ENCODE data around the gene SMIM41. TPM values are rescaled to one million over a fixed set of nuclear protein-coding genes. Genes with fewer than 3 reads are reported as not detected.

Gene SMIM41
- total and polyA plus RNA-seq, 4 donors = 0.03 to 0.50 (median 0.24) TPM; not detected in 1

DNA sequence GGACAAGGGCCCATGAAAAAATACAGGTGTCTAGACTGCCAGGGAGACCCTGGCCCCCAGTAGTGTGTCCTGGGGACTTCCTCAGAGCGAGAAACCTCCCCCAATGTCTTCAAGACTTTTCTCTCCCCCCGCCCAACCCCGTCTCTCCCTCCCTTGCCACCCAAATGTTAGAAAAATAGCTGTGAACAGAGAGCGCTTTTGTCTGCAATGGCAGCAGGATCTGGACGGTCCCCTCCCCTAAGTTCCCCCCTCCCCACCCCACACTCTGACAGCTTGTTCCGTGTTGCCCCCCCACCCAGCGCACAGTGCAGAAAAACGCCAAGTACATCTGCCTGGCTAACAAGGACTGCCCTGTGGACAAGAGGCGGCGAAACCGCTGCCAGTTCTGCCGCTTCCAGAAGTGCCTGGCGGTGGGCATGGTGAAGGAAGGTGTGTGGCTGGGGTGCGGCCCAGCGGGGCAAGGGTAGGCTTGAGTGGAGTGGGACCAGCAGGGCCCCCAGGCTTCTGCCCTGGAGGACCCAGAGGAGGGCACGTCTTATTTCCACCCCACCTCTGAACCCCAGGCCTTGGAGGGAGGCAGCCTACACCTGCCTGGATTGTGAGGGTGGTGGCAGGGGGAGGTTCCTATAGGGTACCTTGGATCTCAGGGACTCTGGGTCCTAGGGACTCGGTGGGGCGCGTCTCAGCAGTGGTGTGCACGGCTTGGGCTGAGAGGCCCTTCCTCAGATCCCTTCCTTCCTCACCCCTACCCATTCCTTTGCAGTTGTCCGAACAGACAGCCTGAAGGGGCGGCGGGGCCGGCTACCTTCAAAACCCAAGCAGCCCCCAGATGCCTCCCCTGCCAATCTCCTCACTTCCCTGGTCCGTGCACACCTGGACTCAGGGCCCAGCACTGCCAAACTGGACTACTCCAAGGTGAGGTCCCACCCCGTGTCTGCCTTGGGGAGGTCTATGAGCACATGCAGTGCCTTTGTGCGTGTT, 23.5 kb upstream of the SMIM41 start (continued):
- TF ChIP-seq, protein P1, sequence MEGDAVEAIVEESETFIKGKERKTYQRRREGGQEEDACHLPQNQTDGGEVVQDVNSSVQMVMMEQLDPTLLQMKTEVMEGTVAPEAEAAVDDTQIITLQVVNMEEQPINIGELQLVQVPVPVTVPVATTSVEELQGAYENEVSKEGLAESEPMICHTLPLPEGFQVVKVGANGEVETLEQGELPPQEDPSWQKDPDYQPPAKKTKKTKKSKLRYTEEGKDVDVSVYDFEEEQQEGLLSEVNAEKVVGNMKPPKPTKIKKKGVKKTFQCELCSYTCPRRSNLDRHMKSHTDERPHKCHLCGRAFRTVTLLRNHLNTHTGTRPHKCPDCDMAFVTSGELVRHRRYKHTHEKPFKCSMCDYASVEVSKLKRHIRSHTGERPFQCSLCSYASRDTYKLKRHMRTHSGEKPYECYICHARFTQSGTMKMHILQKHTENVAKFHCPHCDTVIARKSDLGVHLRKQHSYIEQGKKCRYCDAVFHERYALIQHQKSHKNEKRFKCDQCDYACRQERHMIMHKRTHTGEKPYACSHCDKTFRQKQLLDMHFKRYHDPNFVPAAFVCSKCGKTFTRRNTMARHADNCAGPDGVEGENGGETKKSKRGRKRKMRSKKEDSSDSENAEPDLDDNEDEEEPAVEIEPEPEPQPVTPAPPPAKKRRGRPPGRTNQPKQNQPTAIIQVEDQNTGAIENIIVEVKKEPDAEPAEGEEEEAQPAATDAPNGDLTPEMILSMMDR (IDR thresholded peaks at IDR 0.05; ENCODE audit: low read depth, low read length, missing input control) = no peak
- TF ChIP-seq, protein P2, sequence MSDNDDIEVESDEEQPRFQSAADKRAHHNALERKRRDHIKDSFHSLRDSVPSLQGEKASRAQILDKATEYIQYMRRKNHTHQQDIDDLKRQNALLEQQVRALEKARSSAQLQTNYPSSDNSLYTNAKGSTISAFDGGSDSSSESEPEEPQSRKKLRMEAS (IDR thresholded peaks at IDR 0.05) = no peak
- TF ChIP-seq JUND (IDR thresholded peaks at IDR 0.05) (no peak), FOXA2 (IDR thresholded peaks at IDR 0.05) (no peak)

DNA sequence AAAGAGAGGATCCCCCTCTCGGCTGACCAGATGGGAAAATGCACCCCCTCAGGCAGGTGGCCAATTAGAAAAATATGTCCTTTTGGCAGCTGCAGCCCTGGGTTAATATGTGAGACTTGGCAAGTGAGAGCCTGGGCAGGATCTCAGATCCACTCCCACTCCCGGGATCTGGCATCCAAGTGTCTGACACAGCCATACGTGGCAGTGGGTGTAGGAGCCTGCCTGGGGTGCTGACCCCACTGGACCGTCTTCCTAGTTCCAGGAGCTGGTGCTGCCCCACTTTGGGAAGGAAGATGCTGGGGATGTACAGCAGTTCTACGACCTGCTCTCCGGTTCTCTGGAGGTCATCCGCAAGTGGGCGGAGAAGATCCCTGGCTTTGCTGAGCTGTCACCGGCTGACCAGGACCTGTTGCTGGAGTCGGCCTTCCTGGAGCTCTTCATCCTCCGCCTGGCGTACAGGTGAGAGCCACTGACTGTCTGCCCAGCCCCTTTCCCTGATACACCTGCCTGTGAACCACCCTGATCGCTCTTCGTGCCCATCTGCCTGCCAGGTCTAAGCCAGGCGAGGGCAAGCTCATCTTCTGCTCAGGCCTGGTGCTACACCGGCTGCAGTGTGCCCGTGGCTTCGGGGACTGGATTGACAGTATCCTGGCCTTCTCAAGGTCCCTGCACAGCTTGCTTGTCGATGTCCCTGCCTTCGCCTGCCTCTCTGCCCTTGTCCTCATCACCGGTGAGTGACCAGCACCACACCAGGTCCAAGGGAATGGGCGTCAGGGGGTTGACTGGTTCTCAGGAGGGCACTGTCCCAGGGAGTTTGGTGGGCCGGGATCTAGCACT, 22.5 kb upstream of the SMIM41 start:
- H3K9ac ChIP-seq (ENCODE audit: low read depth in 1 of 2, low read length in 2 of 2) = no peak overlapping the region
- no peaks in the 10 kb centered on the region for H3K27me3 ChIP-seq (ENCODE audit: control insufficient read depth in 4 of 4, insufficient read depth in 4 of 4, low read length in 3 of 4)
- no peak overlapping the region for H3K27ac ChIP-seq (ENCODE audit: low read depth in 1 of 2, low read length in 2 of 2)
- no peaks in the 10 kb centered on the region for H3K4me1 ChIP-seq (ENCODE audit: control insufficient read depth in 4 of 4, insufficient read depth in 4 of 4, low read length in 3 of 4)
- H3K9me3 ChIP-seq (ENCODE audit: control insufficient read depth in 4 of 4, low read length in 3 of 4) = no peaks in the 10 kb centered on the region
- TF ChIP-seq JUND (IDR thresholded peaks at IDR 0.05) (no peak), GABPA (IDR thresholded peaks at IDR 0.05 in 1 of 2, conservative IDR thresholded peaks at IDR 0.05 in 1 of 2) (no peak), RAD21 (IDR thresholded peaks at IDR 0.05) (no peak), EGR1 (IDR thresholded peaks at IDR 0.05; ENCODE audit: low read depth in 2 of 2) (no peak), ATF3 (IDR thresholded peaks at IDR 0.05) (no peak)
- TF ChIP-seq, protein P1 (IDR thresholded peaks at IDR 0.05; ENCODE audit: low read depth, low read length, missing input control) = no peak
- TF ChIP-seq, protein P3, sequence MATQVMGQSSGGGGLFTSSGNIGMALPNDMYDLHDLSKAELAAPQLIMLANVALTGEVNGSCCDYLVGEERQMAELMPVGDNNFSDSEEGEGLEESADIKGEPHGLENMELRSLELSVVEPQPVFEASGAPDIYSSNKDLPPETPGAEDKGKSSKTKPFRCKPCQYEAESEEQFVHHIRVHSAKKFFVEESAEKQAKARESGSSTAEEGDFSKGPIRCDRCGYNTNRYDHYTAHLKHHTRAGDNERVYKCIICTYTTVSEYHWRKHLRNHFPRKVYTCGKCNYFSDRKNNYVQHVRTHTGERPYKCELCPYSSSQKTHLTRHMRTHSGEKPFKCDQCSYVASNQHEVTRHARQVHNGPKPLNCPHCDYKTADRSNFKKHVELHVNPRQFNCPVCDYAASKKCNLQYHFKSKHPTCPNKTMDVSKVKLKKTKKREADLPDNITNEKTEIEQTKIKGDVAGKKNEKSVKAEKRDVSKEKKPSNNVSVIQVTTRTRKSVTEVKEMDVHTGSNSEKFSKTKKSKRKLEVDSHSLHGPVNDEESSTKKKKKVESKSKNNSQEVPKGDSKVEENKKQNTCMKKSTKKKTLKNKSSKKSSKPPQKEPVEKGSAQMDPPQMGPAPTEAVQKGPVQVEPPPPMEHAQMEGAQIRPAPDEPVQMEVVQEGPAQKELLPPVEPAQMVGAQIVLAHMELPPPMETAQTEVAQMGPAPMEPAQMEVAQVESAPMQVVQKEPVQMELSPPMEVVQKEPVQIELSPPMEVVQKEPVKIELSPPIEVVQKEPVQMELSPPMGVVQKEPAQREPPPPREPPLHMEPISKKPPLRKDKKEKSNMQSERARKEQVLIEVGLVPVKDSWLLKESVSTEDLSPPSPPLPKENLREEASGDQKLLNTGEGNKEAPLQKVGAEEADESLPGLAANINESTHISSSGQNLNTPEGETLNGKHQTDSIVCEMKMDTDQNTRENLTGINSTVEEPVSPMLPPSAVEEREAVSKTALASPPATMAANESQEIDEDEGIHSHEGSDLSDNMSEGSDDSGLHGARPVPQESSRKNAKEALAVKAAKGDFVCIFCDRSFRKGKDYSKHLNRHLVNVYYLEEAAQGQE (IDR thresholded peaks at IDR 0.05) = no peak
- 90% methylated on average over 23 of the region's 23 CpGs for WGBS
- peaks cover 0 to 18% (median 3%) of the 10 kb centered on the region in 4 donors for H3K36me3 ChIP-seq (ENCODE audit: control insufficient read depth in 4 of 4, insufficient read depth in 3 of 4, low read depth in 1 of 4, low read length in 3 of 4)
- no peak for DNase-seq (ENCODE audit: low spot score)
- no peak overlapping the region for H3K4me3 ChIP-seq (ENCODE audit: low read depth in 1 of 3, low read length in 3 of 3)
